WTC11 (cell line): Measurements from ENCODE around the gene CTNNA3. TPM values are rescaled to one million over a fixed set of nuclear protein-coding genes. Genes with fewer than 3 reads are reported as not detected.

Experiments used
- ATAC-seq: fragments of 200-7000 bp; cut with Tn5 transposase; 2 replicates; pipeline ENCODE4 v1.10.0; 2021; ENCODE audit warnings: mild to moderate bottlenecking, moderate library complexity
- CTCF ChIA-PET: fragments of 300-600 bp; sonication (Branson Sonifier 250); formaldehyde crosslinking; loops from one replicate; lab custom pipeline; 2021; ENCODE audit warnings: antibody characterized with exemption; lab: Charles Lee
- POLR2A ChIA-PET: fragments of 350-600 bp; sonication (Branson Sonifier 250); formaldehyde crosslinking; loops from one replicate; lab custom pipeline; 2021; ENCODE audit warnings: antibody characterized with exemption; lab: Charles Lee
- DNase-seq: peaks from one replicate; pipeline ENCODE4 v3.0.0; 2021; ENCODE audit warnings: low spot score
- H3K27ac Mint-ChIP-seq: 2 replicates; pipeline ENCODE4 v1.8.0; 2021; ENCODE audit warnings: mixed read lengths
- H3K27me3 Mint-ChIP-seq: 2 replicates; pipeline ENCODE4 v1.8.0; 2021; ENCODE audit warnings: low read depth, mild to moderate bottlenecking, moderate library complexity, mixed read lengths
- H3K36me3 Mint-ChIP-seq: 2 replicates; pipeline ENCODE4 v1.8.0; 2021; ENCODE audit warnings: mixed read lengths
- H3K4me1 Mint-ChIP-seq: 2 replicates; pipeline ENCODE4 v1.8.0; 2022; ENCODE audit warnings: mixed read lengths
- H3K4me3 Mint-ChIP-seq: 2 replicates; pipeline ENCODE4 v1.8.0; 2021; ENCODE audit warnings: mild to moderate bottlenecking, moderate library complexity, mixed read lengths
- H3K9me3 Mint-ChIP-seq: 2 replicates; pipeline ENCODE4 v1.8.0; 2021; ENCODE audit warnings: mixed read lengths
- CREM ChIP-seq: sonication (generic); formaldehyde crosslinking; IDR thresholded peaks from 2 replicates; pipeline ENCODE4 v1.8.1; 2022; ENCODE audit warnings: mild to moderate bottlenecking, missing genetic modification reagents, moderate library complexity
- E2F1 ChIP-seq: sonication (generic); formaldehyde crosslinking; IDR thresholded peaks from 2 replicates; pipeline ENCODE4 v1.8.0; 2022; ENCODE audit warnings: mild to moderate bottlenecking, missing genetic modification reagents
- E2F4 ChIP-seq: sonication (generic); formaldehyde crosslinking; IDR thresholded peaks from 2 replicates; pipeline ENCODE4 v1.8.1; 2022; ENCODE audit warnings: low read depth, mild to moderate bottlenecking, moderate library complexity, missing genetic modification reagents, borderline replicate concordance
- ELF4 ChIP-seq: sonication (generic); formaldehyde crosslinking; IDR thresholded peaks from 2 replicates; pipeline ENCODE4 v1.8.1; 2022; ENCODE audit warnings: low read depth, mild to moderate bottlenecking, moderate library complexity, missing genetic modification reagents
- IRF2 ChIP-seq: sonication (generic); formaldehyde crosslinking; IDR thresholded peaks from 2 replicates; pipeline ENCODE4 v1.8.0; 2022; ENCODE audit warnings: low read depth, missing genetic modification reagents, borderline replicate concordance
- JAZF1 ChIP-seq: fragments of 250-450 bp; sonication (Bioruptor Pico); IDR thresholded peaks from 2 replicates; pipeline ENCODE4 v1.9.0; 2021; ENCODE audit warnings: moderate library complexity, mild to moderate bottlenecking, inconsistent platforms
- NFATC4 ChIP-seq: fragments of 250-450 bp; sonication (Bioruptor Pico); IDR thresholded peaks from 2 replicates; pipeline ENCODE4 v1.9.0; 2021; ENCODE audit warnings: mild to moderate bottlenecking
- NR1H2 ChIP-seq: sonication (generic); formaldehyde crosslinking; IDR thresholded peaks from 2 replicates; pipeline ENCODE4 v1.9.0; 2021; ENCODE audit warnings: mild to moderate bottlenecking, moderate library complexity, missing genetic modification reagents
- RORB ChIP-seq: fragments of 250-450 bp; sonication (Bioruptor Pico); IDR thresholded peaks from 2 replicates; pipeline ENCODE4 v1.9.0; 2021; ENCODE audit warnings: mild to moderate bottlenecking
- SMAD4 ChIP-seq: sonication (generic); formaldehyde crosslinking; IDR thresholded peaks from 2 replicates; pipeline ENCODE4 v1.8.0; 2022; ENCODE audit warnings: mild to moderate bottlenecking, missing genetic modification reagents
- SOX15 ChIP-seq: fragments of 250-450 bp; sonication (Bioruptor Pico); IDR thresholded peaks from 2 replicates; pipeline ENCODE4 v1.9.0; 2021; ENCODE audit warnings: mild to moderate bottlenecking
- TEAD1 ChIP-seq: sonication (generic); formaldehyde crosslinking; IDR thresholded peaks from 2 replicates; pipeline ENCODE4 v1.8.0; 2022; ENCODE audit warnings: mild to moderate bottlenecking, missing genetic modification reagents
- ZMAT4 ChIP-seq: fragments of 250-450 bp; sonication (Bioruptor Pico); IDR thresholded peaks from 2 replicates; pipeline ENCODE4 v1.9.0; 2021; ENCODE audit warnings: mild to moderate bottlenecking
- ZNF138 ChIP-seq: sonication (generic); formaldehyde crosslinking; conservative IDR thresholded peaks from 2 replicates; pipeline ENCODE4 v1.8.1; 2022; ENCODE audit warnings: mild to moderate bottlenecking, moderate library complexity, missing genetic modification reagents
- ZNF263 ChIP-seq: sonication (generic); formaldehyde crosslinking; IDR thresholded peaks from 2 replicates; pipeline ENCODE4 v1.8.1; 2022; ENCODE audit warnings: low read depth, mild to moderate bottlenecking, moderate library complexity, missing genetic modification reagents
- ZNF317 ChIP-seq: sonication (generic); formaldehyde crosslinking; IDR thresholded peaks from 2 replicates; pipeline ENCODE4 v1.8.1; 2023; ENCODE audit warnings: low read depth, mild to moderate bottlenecking, moderate library complexity, missing genetic modification reagents, borderline replicate concordance
- ZNF532 ChIP-seq: fragments of 250-450 bp; sonication (Bioruptor Pico); IDR thresholded peaks from 2 replicates; pipeline ENCODE4 v1.9.0; 2021; ENCODE audit warnings: mild to moderate bottlenecking, borderline replicate concordance
- total RNA-seq: library from RNA; stranded (reverse); gene quantifications from 3 replicates; pipeline ENCODE4 v1.2.3, GENCODE V29; 2021
- TF ChIP-seq, protein P1 (sequence below): sonication (generic); formaldehyde crosslinking; IDR thresholded peaks from 2 replicates; pipeline ENCODE4 v1.8.1; 2022; ENCODE audit warnings: low read depth, missing genetic modification reagents, borderline replicate concordance
- TF ChIP-seq, protein P2 (sequence below): fragments of 250-450 bp; sonication (Bioruptor Pico); conservative IDR thresholded peaks from 2 replicates; pipeline ENCODE4 v1.9.0; 2021; ENCODE audit warnings: mild to moderate bottlenecking

Gene CTNNA3
- total RNA-seq, 1 experiment from 2014 or later = 6.1 TPM

DNA sequence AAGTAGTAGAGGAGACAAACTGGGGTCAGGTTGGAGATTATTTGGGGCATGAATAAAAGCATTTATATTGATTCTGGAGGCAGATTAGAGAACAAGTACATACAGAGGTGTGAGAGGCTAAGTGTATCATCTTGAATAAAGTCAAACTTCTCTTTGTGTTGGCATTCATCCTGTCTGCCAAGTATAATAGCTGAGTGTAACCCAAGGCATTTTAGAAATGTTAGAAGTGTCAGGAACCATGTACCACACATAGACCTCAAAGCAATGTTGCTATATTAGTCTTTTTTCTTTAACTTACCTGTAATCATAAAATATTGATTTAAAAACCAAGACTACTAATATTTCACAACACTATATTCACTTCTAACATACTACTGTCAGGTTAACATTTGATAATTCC lies 826.4 kb downstream of the CTNNA3 start:
- no peak for DNase-seq
- no peak overlapping the region for H3K27ac Mint-ChIP-seq
- no peak overlapping the region for H3K4me3 Mint-ChIP-seq
- H3K27me3 Mint-ChIP-seq = no peaks in the 10 kb centered on the region
- no peak for ATAC-seq
- H3K36me3 Mint-ChIP-seq = no peaks in the 10 kb centered on the region
- ChIA-PET POLR2A (no interaction called here), CTCF (no interaction called here)
- TF ChIP-seq E2F1 (CRISPR knock-in tag) (no peak), NFATC4 (CRISPR knock-in tag) (no peak), NR1H2 (CRISPR knock-in tag) (no peak), ZMAT4 (CRISPR knock-in tag) (no peak), CREM (no peak), TEAD1 (CRISPR knock-in tag) (no peak), ZNF532 (CRISPR knock-in tag) (no peak), E2F4 (CRISPR knock-in tag) (no peak), ZNF263 (CRISPR knock-in tag) (no peak), ZNF138 (CRISPR knock-in tag) (no peak), RORB (CRISPR knock-in tag) (no peak), ELF4 (CRISPR knock-in tag) (no peak), JAZF1 (CRISPR knock-in tag) (no peak), SMAD4 (CRISPR knock-in tag) (no peak), SOX15 (CRISPR knock-in tag) (no peak), ZNF317 (CRISPR knock-in tag) (no peak), IRF2 (CRISPR knock-in tag) (no peak)
- TF ChIP-seq, protein P1, sequence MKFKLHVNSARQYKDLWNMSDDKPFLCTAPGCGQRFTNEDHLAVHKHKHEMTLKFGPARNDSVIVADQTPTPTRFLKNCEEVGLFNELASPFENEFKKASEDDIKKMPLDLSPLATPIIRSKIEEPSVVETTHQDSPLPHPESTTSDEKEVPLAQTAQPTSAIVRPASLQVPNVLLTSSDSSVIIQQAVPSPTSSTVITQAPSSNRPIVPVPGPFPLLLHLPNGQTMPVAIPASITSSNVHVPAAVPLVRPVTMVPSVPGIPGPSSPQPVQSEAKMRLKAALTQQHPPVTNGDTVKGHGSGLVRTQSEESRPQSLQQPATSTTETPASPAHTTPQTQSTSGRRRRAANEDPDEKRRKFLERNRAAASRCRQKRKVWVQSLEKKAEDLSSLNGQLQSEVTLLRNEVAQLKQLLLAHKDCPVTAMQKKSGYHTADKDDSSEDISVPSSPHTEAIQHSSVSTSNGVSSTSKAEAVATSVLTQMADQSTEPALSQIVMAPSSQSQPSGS (CRISPR knock-in tag) = no peak
- TF ChIP-seq, protein P2, sequence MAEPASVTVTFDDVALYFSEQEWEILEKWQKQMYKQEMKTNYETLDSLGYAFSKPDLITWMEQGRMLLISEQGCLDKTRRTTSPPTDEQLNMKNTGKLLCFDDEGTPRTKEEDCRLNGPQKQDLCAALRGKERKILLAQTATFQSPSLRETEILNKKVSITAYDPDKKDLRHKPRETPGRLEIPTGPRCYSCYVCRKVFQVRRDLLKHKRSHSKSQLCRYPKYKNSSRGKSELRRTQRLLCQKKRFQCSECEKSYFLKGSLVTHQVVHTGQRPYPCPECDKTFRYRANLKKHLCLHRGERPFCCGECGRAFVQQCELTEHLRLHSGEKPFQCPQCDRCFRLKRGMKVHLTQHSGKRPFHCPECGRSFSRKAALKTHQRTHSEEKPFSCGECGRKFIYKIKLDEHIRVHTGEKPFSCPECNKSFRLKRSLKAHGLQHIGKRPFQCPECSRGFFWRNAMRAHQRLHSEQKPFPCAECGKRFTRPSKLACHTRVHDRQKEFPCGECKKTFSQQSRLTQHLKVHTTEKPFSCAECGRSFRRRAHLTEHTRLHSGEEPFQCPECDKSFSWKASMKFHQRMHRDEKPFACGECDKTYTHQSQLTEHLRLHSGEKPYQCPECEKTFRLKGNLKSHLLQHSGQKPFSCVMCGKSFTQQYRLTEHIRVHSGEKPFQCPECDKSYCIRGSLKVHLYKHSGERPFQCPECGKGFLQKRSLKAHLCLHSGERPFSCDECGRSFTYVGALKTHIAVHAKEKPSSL (CRISPR knock-in tag) = no peak
- H3K4me1 Mint-ChIP-seq = peaks cover 7% of the 10 kb centered on the region
- no peaks in the 10 kb centered on the region for H3K9me3 Mint-ChIP-seq
